ENCODE measurements around the gene FIGNL1.
A peak's percentile ranks its signal among the peaks of the same experiment; 100 is the strongest.

The FIGNL1 gene

GRCh38 chr7:50416527-50417182 is 33.5 kb downstream of the FIGNL1 start:
- no peak for TF ChIP-seq CTCF (IDR thresholded peaks at IDR 0.05; ENCODE audit: extremely low read depth, insufficient read depth, missing control alignments)
- DNase-seq (ENCODE audit: low spot score) = peak; percentile 59
- in situ Hi-C loops (cut with MboI; ENCODE audit: low pct_unique_long_range_greater_than_20kb, low sequenced_read_pairs, unreplicated experiment) = loop anchor here (10.0 to 25.0 kb wide), 2 partner anchors 112 to 204 kb away; partner anchors contain the start of gene IKZF1

GRCh38 chr7:50415844-50416364 is 34.2 kb downstream of the FIGNL1 start:
- DNase-seq (ENCODE audit: low spot score) = no peak
- TF ChIP-seq CTCF (IDR thresholded peaks at IDR 0.05; ENCODE audit: extremely low read depth, insufficient read depth, missing control alignments) = no peak
- in situ Hi-C loops (cut with MboI; ENCODE audit: low pct_unique_long_range_greater_than_20kb, low sequenced_read_pairs, unreplicated experiment) = loop anchor here (10.0 to 25.0 kb wide), 2 partner anchors 111 to 204 kb away; partner anchors contain the start of gene IKZF1

GRCh38 chr7:50413561-50413960 is 36.6 kb downstream of the FIGNL1 start:
- in situ Hi-C loops (cut with MboI; ENCODE audit: low pct_unique_long_range_greater_than_20kb, low sequenced_read_pairs, unreplicated experiment) = loop anchor here (10.0 to 25.0 kb wide), 2 partner anchors 109 to 201 kb away; partner anchors contain the start of gene IKZF1
- no peak for TF ChIP-seq CTCF (IDR thresholded peaks at IDR 0.05; ENCODE audit: extremely low read depth, insufficient read depth, missing control alignments)
- DNase-seq (ENCODE audit: low spot score) = no peak

GRCh38 chr7:50412973-50413372 is 37.2 kb downstream of the FIGNL1 start:
- no peak for TF ChIP-seq CTCF (IDR thresholded peaks at IDR 0.05; ENCODE audit: extremely low read depth, insufficient read depth, missing control alignments)
- peak; percentile 10 for DNase-seq (ENCODE audit: low spot score)
- in situ Hi-C loops (cut with MboI; ENCODE audit: low pct_unique_long_range_greater_than_20kb, low sequenced_read_pairs, unreplicated experiment) = loop anchor here (10.0 to 25.0 kb wide), 2 partner anchors 108 to 201 kb away; partner anchors contain the start of gene IKZF1

GRCh38 chr7:50411332-50411731 is 38.8 kb downstream of the FIGNL1 start:
- in situ Hi-C loops (cut with MboI; ENCODE audit: low pct_unique_long_range_greater_than_20kb, low sequenced_read_pairs, unreplicated experiment) = loop anchor here (10.0 to 25.0 kb wide), 2 partner anchors 107 to 199 kb away; partner anchors contain the start of gene IKZF1
- peak; percentile 41 for DNase-seq (ENCODE audit: low spot score)
- no peak for TF ChIP-seq CTCF (IDR thresholded peaks at IDR 0.05; ENCODE audit: extremely low read depth, insufficient read depth, missing control alignments)

- in situ Hi-C loops (cut with MboI; ENCODE audit: low pct_unique_long_range_greater_than_20kb, low sequenced_read_pairs, unreplicated experiment) = loop anchor here (10.0 to 25.0 kb wide), 2 partner anchors 105 to 198 kb away; partner anchors contain the start of gene IKZF1
- no peak for TF ChIP-seq CTCF (IDR thresholded peaks at IDR 0.05; ENCODE audit: extremely low read depth, insufficient read depth, missing control alignments)
- DNase-seq (ENCODE audit: low spot score) = peak; percentile 57
These were observed 40.0 kb downstream of the FIGNL1 start for GRCh38 chr7:50409856-50410745.
